Measurements from ENCODE around the gene IL36B. TPM values are rescaled to one million over a fixed set of nuclear protein-coding genes. Genes with fewer than 3 reads are reported as not detected.
A peak's percentile ranks its signal among the peaks of the same experiment; 100 is the strongest.
"Not testable (repeated sequence)": the region's sequence is repeated elsewhere in the genome, so short reads cannot be mapped to it uniquely, and the experiment has no call there.

IL36B gene
- polyA plus RNA-seq, 3 donors = not detected

GRCh38 chr2:113098532-113098931 is 45.9 kb upstream of the IL36B start:
- Histone ChIP-seq H3K27ac (ENCODE audit: low read depth in 1 of 2, low read length in 2 of 2) (peak overlapping the region in 1 of 2 donors; percentile 31), H4K20me1 (ENCODE audit: insufficient read depth, low read length) (no peaks in the 10 kb centered on the region), H3K27me3 (ENCODE audit: control insufficient read depth in 2 of 2, insufficient read depth in 2 of 2, low read length in 2 of 2) (no peaks in the 10 kb centered on the region), H3K9me3 (replicated peaks in 1 of 2; ENCODE audit: control insufficient read depth in 1 of 2, insufficient read depth in 1 of 2, low read length in 2 of 2) (peaks cover 3 to 6% of the 10 kb centered on the region in 2 donors), H3K4me1 (ENCODE audit: control insufficient read depth in 1 of 2, insufficient read depth in 2 of 2, low read length in 2 of 2) (peaks cover 0 to 11% of the 10 kb centered on the region in 2 donors), H3K4me2 (replicated peaks; ENCODE audit: extremely low read depth, low read length, poor library complexity, severe bottlenecking) (no peak overlapping the region), H3K9ac (ENCODE audit: insufficient read depth, low read length, poor library complexity, severe bottlenecking) (no peak overlapping the region), H3K79me2 (ENCODE audit: insufficient read depth, low read length) (no peaks in the 10 kb centered on the region), H3K4me3 (replicated peaks in 1 of 3; ENCODE audit: low read depth in 2 of 3, low read length in 3 of 3) (no peak overlapping the region), H3K36me3 (replicated peaks in 1 of 2; ENCODE audit: control insufficient read depth in 1 of 2, insufficient read depth in 2 of 2, low read length in 2 of 2) (no peaks in the 10 kb centered on the region), H2AFZ (ENCODE audit: insufficient read depth, low read depth, low read length, poor library complexity, severe bottlenecking) (no peak overlapping the region)
- no peak overlapping the region for H3K4me3 Mint-ChIP-seq
- H3K9me3 Mint-ChIP-seq = peaks cover 13 to 32% (median 19%) of the 10 kb centered on the region in 7 donors
- H3K4me1 Mint-ChIP-seq = peaks cover 15% of the 10 kb centered on the region
- peak overlapping the region in 2 of 7 donors; percentile 40 to 79 for H3K27ac Mint-ChIP-seq
- H3K27me3 Mint-ChIP-seq (ENCODE audit: low read depth in 3 of 3) = peaks cover 2 to 7% (median 3%) of the 10 kb centered on the region in 3 donors
- 98% methylated on average over 5 of the region's 6 CpGs for WGBS (ENCODE audit: insufficient coverage)
- no peaks in the 10 kb centered on the region for H3K36me3 Mint-ChIP-seq
- intact Hi-C loops (cut with micrococcal nuclease) = no loop called here
- no peak for TF ChIP-seq CTCF (IDR thresholded peaks at IDR 0.05)
- no peak for DNase-seq

GRCh38 chr2:113098041-113098440 is 45.4 kb upstream of the IL36B start:
- Mint-ChIP-seq H3K4me1 (peaks cover 15% of the 10 kb centered on the region), H3K36me3 (no peaks in the 10 kb centered on the region), H3K9me3 (peaks cover 13 to 32% (median 19%) of the 10 kb centered on the region in 7 donors), H3K4me3 (peak overlapping the region in 1 of 2 donors; percentile 18), H3K27me3 (ENCODE audit: low read depth in 3 of 3) (peaks cover 3 to 9% (median 3%) of the 10 kb centered on the region in 3 donors), H3K27ac (peak overlapping the region in 5 of 7 donors; percentile 5 to 79 (median 40))
- H3K79me2 ChIP-seq (ENCODE audit: insufficient read depth, low read length) = no peaks in the 10 kb centered on the region
- no peak overlapping the region for H3K4me3 ChIP-seq (replicated peaks in 1 of 3; ENCODE audit: low read depth in 2 of 3, low read length in 3 of 3)
- H3K9ac ChIP-seq (ENCODE audit: insufficient read depth, low read length, poor library complexity, severe bottlenecking) = no peak overlapping the region
- H3K36me3 ChIP-seq (replicated peaks in 1 of 2; ENCODE audit: control insufficient read depth in 1 of 2, insufficient read depth in 2 of 2, low read length in 2 of 2) = no peaks in the 10 kb centered on the region
- H3K4me1 ChIP-seq (ENCODE audit: control insufficient read depth in 1 of 2, insufficient read depth in 2 of 2, low read length in 2 of 2) = peaks cover 0 to 11% of the 10 kb centered on the region in 2 donors
- DNase-seq = no peak
- 90% methylated on average over 2 of the region's 4 CpGs for WGBS (ENCODE audit: insufficient coverage)
- peak overlapping the region in 1 of 2 donors; percentile 31 for H3K27ac ChIP-seq (ENCODE audit: low read depth in 1 of 2, low read length in 2 of 2)
- H4K20me1 ChIP-seq (ENCODE audit: insufficient read depth, low read length) = no peaks in the 10 kb centered on the region
- peaks cover 3 to 6% of the 10 kb centered on the region in 2 donors for H3K9me3 ChIP-seq (replicated peaks in 1 of 2; ENCODE audit: control insufficient read depth in 1 of 2, insufficient read depth in 1 of 2, low read length in 2 of 2)
- intact Hi-C loops (cut with micrococcal nuclease) = no loop called here
- no peak overlapping the region for H3K4me2 ChIP-seq (replicated peaks; ENCODE audit: extremely low read depth, low read length, poor library complexity, severe bottlenecking)
- no peak overlapping the region for H2AFZ ChIP-seq (ENCODE audit: insufficient read depth, low read depth, low read length, poor library complexity, severe bottlenecking)
- no peaks in the 10 kb centered on the region for H3K27me3 ChIP-seq (ENCODE audit: control insufficient read depth in 2 of 2, insufficient read depth in 2 of 2, low read length in 2 of 2)
- TF ChIP-seq CTCF (IDR thresholded peaks at IDR 0.05) = no peak

GRCh38 chr2:113096842-113097618 is 44.4 kb upstream of the IL36B start:
- H3K27ac ChIP-seq (ENCODE audit: low read depth in 1 of 2, low read length in 2 of 2); H2AFZ ChIP-seq (ENCODE audit: insufficient read depth, low read depth, low read length, poor library complexity, severe bottlenecking); H3K4me3 ChIP-seq (replicated peaks in 1 of 3; ENCODE audit: low read depth in 2 of 3, low read length in 3 of 3); H3K36me3 Mint-ChIP-seq; H3K79me2 ChIP-seq (ENCODE audit: insufficient read depth, low read length); H3K27ac Mint-ChIP-seq; H3K4me3 Mint-ChIP-seq; H3K27me3 Mint-ChIP-seq (ENCODE audit: low read depth in 3 of 3); H4K20me1 ChIP-seq (ENCODE audit: insufficient read depth, low read length); H3K4me2 ChIP-seq (replicated peaks; ENCODE audit: extremely low read depth, low read length, poor library complexity, severe bottlenecking); H3K9ac ChIP-seq (ENCODE audit: insufficient read depth, low read length, poor library complexity, severe bottlenecking); H3K36me3 ChIP-seq (replicated peaks in 1 of 2; ENCODE audit: control insufficient read depth in 1 of 2, insufficient read depth in 2 of 2, low read length in 2 of 2); H3K27me3 ChIP-seq (ENCODE audit: control insufficient read depth in 2 of 2, insufficient read depth in 2 of 2, low read length in 2 of 2); H3K9me3 ChIP-seq (replicated peaks in 1 of 2; ENCODE audit: control insufficient read depth in 1 of 2, insufficient read depth in 1 of 2, low read length in 2 of 2); intact Hi-C loops (cut with micrococcal nuclease): not testable (repeated sequence)
- DNase-seq = peak in 1 of 3 donors; percentile 38
- peaks cover 0 to 11% of the 10 kb centered on the region in 2 donors for H3K4me1 ChIP-seq (ENCODE audit: control insufficient read depth in 1 of 2, insufficient read depth in 2 of 2, low read length in 2 of 2)
- WGBS (ENCODE audit: insufficient coverage) = no CpG with 5 or more reads among the region's 2 CpGs
- peaks cover 9 to 30% (median 19%) of the 10 kb centered on the region in 7 donors for H3K9me3 Mint-ChIP-seq
- peaks cover 15% of the 10 kb centered on the region for H3K4me1 Mint-ChIP-seq

All from CD14-positive monocyte (primary cell).